Stimulated activated CD8-positive, alpha-beta memory T cell treated with anti-CD3 and anti-CD28 coated beads, Interleukin-7, amount 100 ng/mL, for 4 hours (primary cell): Measurements from ENCODE around the gene ANKRD10.
A peak's percentile ranks its signal among the peaks of the same experiment; 100 is the strongest.

Source experiments
- DNase-seq, 2 donors: peaks; one replicate each; pipeline ENCODE4 v3.0.0-alpha.2; 2020; ENCODE audit warnings: low read depth in 2 of 2

ANKRD10 gene

DNA sequence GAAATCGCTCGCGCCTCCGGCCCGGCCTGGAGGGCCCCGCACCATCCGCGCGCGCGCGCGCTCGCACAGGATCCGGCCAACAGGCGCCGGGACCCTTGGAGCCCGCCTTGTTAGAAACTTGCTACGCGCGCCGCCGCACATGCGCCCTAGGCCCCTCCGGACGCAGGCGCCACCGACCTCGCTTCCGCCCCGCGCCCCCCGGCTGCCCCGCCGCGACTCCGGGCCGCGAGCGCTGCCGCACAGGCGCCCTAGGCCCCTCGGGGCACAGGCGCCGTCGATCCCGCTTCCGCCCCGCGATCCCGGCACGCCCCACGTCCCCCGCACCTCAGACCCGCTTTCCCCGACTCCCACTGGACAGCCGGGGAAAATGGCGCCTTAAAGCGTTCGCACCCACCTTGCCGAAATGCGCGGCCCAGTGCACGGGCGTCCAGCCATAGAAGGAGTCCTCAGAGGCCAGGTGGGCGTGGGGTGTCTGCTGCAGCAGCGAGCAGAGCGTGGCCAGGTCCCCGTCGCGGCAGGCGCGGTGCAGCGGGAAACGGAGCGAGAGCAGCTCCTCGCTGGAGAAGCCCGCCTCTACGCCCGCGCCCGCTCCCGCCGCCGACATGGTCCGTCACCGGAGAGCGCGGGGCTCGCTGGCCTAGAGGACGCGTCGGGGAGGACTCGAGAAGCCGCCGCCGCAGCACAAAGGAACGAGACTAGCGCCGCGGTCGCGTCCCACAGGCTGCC, 375 bp downstream of the ANKRD10 start:
- DNase-seq: peak; percentile 50 to 75

- DNase-seq: no peak
These were observed 863 bp downstream of the ANKRD10 start for GRCh38 chr13:110914081-110914330.

- no peak for DNase-seq
These were observed 1.4 kb downstream of the ANKRD10 start for GRCh38 chr13:110913322-110914080.

- DNase-seq: no peak
These were observed 2.2 kb downstream of the ANKRD10 start for GRCh38 chr13:110912651-110913051.

- no peak for DNase-seq
These were observed 3.0 kb downstream of the ANKRD10 start for GRCh38 chr13:110911880-110912279.

DNA sequence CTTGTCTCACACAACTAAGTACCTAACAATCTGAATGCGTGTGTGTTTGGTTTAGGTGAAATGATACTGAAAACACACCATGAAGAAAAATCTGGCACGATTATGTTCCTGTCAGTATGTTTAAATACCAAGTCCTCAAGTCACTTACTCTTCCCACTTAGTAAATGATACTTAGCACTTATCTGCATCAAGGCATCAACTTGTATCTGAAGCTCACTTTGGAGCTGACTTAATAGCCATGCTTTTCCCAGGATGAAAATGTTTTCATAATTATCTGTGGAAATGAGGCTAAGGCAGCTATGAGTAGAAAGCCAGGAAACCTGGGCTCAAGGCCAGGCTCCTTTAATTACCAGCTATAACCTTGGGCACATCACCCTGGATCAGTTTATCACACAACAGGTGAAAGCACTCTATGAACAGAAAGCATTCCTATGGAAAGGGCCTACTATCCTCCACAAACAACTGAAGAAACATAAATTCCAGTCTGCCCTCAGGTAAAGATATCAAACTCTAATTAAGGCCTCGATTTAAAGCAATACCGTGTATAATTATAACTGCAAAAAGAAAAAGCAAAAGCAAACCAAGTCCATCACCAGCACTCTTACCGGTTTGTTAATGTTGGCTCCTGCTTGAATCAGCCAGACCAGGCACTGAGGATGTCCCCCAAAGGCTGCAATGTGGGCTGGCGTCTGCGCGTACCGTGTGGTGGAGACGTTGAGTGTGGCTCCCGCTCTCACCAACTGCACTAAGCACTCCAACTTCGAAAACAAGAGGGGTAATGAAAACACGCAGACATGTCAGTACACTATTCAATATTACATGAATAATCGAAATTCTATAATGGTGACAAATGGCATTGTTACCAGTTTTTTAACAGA, 4.6 kb downstream of the ANKRD10 start:
- DNase-seq: no peak

GRCh38 chr13:110907951-110908898, 6.6 kb downstream of the ANKRD10 start:
- DNase-seq: no peak

DNA sequence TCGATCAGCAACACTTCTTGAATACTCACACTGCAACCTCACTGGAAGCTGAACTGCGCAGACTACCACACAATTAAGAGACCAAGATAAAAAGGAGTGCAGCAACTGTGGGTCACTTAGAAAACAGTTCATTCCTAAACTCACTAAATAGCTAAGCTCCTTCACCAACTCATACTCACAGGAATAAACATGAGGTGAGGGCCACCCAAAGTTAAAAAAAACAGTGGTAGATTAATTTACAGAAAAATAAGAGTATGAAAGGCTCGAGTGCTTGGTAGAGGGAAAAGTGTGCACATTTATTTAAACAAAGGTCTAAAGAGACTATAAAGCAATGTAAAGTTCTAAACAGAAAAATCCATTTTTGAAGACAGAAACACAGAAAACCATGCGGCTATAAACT, 7.6 kb downstream of the ANKRD10 start:
- DNase-seq: no peak

GRCh38 chr13:110904748-110905147, 10.1 kb downstream of the ANKRD10 start:
- no peak for DNase-seq

DNA sequence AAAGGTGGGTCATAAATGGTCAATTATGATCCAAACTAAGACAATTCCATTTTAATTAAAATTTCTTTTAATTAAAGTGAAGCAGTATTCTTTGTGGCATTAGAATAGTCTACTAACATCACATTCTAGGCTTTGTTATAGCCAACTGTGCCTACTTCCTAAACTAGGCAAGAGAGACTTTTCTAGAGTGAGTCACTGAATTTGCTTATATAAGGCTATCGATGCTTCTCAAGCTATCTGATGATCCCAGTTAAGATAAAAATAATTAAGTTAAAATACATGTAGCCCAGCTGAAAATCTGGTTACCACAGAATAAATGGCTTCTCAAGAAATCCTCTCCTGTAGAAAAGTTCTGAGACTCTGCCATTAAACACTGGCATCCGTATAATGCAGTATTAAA, 12.5 kb downstream of the ANKRD10 start:
- no peak for DNase-seq

DNA sequence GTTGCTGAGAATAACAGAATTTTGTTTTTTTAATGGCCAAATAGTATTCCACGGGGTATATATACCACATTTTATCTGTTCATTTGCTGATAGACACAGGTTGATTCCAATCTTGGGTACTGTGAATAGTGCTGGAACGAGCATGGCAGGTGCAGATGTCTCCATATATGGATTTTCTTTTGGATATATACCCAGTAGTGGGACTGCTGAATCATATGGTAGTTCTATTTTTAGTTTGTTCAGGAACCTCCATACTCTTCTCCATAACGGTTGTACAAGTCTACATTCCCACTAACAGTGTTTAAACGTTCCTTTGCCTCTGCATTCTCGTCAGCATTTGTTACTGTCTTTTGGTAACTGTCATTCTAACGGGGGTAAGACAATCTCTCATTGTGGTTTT, 17.3 kb downstream of the ANKRD10 start:
- DNase-seq: no peak

GRCh38 chr13:110897014-110897413, 17.9 kb downstream of the ANKRD10 start:
- no peak for DNase-seq

DNA sequence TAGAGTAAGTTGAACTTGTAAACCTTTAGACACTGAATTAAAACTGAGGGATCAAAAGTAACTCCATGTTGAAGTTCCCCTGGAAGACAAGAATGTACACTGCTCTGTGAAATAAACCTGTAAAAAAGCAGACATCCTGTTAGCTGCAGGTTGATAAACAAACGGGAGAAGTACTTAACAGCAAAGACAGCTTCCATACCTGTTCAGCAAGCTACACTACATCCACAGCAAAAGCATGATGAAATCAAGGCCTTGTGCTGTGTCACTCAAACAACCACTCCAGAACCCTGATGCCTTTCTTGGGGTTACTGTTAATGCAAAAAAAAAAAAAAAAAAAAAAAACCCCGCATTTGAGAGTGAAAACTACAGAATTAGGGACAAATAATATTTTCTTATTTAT, 20.8 kb downstream of the ANKRD10 start:
- no peak for DNase-seq

DNA sequence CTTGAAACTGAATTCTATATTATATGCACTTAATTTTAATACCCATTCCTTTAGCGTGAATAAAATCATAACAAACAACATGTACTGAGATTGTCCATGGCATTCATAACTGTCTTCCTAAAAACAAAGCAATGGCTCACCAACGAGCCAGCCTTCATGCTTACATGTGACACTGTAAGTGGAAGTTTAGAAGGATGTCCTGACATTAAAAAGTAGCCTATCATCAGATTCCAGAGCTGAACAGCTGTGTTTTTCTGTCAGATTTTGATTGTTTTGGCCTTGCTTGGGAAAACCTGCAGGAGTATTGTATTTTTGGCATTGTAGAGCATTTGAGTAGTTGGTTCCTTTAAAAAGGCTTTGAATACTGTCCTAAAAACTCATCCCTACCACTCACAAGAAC, 21.3 kb downstream of the ANKRD10 start:
- DNase-seq: no peak

GRCh38 chr13:110890279-110891165, 24.3 kb downstream of the ANKRD10 start:
- no peak for DNase-seq

DNA sequence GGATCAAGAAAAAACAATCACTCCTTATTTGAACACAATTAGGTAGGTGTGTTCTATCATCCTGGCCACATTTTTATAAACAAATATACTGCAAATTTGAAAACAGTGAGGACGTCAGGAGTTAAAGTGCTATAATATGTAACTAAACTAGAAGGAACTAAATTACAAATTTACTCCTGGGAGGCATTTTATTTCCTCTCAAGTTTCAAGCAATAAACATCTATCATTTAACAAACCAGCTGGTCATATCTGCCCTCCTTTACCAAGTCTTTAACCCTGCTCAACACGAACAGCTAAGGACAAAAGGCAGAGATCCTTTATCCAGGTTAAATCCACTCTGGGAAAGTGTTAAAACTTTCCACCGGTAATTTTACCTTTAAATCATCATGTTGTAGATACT, 26.5 kb downstream of the ANKRD10 start:
- DNase-seq: no peak

DNA sequence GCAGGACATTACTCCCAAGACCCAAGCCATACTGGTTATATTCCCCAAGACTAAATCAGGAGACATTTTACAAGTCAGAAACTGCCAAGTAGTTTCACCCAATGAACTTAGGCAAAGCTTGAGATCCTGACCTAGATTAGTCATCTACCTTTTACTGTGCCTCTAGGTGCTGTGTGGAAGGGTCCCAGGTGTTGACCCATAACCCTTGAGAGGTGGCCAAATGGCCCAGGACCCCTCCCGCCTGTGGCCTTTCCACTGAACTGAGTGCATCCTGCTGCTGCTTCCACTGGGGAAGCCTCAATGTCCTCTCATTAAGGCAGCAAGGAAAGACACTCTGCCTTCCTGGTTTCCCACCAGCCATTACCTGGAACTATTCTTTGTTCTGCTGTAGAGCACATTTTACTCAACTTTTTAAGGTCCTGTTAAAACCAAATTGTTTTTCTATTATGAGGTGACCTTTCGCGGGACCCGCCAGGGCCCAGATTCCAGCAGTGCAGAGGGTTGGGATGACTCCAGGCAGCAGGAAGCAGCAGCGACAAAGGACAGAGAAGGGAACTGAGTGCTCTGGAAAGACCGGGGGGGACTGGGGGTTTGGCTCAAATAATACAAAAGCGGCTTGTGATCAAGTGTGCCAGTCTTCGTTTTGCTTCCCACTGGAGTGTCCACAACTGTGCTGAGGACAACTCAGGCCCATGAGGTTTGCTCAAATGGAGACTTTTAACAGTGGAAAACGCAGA, 27.1 kb downstream of the ANKRD10 start:
- DNase-seq: no peak

DNA sequence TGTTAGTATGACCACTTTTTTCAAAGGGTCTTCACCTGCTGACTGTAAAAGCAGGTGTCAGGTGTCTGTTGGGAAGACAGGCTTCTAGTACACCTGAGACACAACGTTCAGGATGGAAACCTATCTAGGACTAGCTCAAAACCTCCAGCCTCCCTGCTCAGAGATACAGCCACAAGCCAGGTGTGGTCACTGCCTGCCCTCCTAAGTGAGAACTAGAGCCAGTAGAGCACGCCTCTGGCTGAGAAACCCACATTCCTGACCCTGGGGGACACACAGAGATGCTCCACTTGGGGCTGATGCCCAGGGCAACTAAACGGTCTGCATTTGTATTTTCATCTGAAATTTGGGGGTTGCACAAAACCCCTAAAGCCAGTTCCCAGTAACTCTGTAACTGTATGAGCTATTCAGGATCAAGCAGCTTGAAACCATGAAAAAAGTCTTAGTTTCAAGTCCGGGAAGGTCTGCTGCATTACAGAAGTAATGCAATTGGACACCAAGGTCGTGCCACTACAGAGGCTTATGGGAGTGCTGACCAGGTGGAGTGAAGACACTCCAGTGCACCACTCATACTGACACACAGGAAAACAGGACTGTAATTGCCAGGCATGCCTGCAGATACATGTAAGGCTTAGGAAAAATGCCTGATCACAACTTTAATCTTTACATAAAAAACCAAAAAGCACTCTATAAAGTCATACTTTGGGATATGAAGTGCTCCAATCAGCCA, 27.8 kb downstream of the ANKRD10 start:
- no peak for DNase-seq
